HG03457 (cell line): ENCODE results near the gene SPAG17.

ENCODE experiments used
- ATAC-seq: cut with Tn5 transposase; IDR thresholded peaks from one replicate; pipeline ENCODE4 v1.9.1; 2021; ENCODE audit warnings: moderate number of reproducible peaks; ENCODE audit not compliant: unreplicated experiment

SPAG17 gene

DNA sequence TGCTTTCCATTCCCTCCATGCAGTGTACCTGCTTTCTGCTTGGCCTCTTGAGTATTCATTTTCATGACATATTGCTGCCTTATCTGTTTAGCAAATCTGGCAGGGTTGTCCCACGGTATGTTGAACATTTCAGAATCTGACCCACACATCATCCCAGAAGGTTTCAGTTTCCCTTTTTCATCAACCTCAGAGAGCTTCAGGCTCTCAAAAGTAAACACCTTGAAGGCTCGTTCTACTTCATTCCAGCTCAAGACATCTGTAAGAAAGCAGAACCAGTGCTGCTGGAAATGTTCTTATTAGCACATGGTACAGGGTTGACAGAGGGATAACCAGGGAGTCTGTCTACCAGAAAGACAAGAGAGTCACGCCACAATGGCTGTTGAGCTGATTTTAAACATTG lies 103.6 kb downstream of the SPAG17 start:
- peak; percentile 71 for ATAC-seq

DNA sequence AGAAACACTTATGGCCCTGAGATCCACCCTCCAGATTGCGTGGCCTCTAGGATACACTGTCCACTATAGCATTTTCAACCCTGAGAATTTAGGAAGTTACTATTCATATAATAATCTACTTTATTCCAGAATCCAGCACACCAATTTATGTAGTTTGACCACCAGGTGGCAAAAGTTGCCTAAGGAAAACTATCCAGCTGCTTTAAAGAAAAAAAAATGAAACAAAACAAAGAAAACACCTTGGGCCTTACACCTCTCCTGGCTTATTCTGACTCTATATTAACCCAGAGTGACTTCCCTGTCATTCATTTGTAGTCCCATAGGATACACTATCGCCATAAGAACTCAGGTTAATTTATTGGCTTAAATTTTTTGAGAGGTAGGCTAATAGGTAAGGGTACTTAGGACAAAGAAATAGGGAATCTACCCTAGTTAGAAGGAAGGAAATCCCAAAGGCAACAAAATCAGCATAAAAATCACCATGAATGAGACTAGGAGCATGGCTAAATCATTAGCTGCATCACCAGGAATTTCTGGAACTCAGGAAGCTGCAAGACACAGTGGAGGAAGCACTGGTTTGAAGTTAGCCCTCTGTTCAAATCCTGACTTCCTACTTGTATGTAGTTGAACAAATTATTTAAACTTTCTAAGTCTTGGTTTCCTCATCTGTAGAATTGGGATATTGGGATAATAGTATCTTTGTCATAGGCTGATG lies 107.5 kb downstream of the SPAG17 start:
- no peak for ATAC-seq

DNA sequence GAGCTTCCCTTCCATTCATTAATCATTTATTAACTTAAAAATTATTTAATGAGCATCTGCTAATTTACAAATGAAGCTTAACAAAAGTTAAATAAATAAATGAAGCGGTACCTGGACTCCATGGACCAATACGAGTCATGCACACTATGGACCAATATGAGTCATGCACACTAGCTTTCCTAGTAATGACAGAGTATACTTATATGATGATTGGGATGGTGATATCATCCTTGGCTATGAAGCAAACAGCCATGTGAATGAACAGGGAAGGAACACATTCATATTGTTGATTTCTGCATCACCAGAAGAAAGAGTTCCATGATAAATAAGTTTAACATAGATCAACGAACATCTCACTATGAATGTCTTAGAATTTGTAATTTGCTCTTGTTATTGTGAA lies 109.9 kb downstream of the SPAG17 start:
- no peak for ATAC-seq

DNA sequence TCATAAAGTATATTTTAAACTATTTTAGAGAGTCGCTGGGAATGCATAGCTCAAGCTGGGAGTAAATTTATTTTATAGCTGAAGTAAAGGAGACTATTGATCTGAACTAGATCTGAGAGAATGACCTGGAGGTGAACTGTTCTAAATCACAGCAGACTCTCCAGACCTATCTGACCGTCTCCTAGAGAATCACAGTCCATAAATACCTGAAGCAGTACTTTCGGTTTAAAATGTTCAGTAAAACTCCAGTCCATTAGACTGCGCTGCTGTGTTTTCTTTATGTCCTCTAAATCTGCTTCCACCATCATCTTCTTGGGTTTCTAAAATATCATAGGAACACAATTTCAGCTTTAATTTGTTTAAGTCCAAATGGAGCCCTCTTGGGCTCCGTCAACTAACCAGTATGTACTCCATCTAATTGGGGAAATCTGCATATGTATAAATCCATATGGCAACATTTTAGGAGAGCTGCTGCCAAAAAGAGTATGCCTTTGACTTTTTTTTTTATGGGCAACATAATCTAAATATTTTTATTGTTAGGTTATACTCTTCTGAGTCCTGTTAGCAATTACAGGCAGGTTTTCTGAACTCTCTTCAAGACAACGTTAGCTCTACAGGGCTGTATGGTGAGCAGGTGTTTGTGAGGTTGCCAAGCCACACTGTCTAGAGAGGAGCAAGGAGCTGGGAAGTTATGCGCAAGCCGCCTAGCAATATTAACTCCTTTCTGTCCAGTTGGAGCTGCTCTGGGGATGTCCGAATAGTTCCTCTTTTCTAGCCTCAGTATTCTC lies 111.2 kb downstream of the SPAG17 start:
- ATAC-seq = no peak

DNA sequence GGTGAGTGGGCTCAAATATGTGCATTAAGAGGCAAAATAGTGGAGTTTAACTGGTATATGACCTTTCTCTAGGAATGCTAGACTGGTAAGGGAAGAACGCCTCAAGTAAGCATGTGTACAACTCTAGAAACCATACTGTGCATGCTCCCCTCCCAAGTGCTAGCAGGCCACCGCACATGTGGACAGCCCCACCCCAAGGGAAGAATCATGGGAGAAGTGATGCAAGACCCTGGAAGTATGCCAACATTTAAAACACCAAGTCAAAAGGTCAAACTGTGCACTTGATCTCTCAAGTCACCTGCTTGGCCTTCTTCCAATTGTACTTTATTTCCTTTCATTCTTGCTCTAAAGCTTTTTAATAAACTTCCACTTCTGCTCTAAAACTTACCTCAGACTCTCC lies 135.0 kb downstream of the SPAG17 start:
- ATAC-seq = no peak

DNA sequence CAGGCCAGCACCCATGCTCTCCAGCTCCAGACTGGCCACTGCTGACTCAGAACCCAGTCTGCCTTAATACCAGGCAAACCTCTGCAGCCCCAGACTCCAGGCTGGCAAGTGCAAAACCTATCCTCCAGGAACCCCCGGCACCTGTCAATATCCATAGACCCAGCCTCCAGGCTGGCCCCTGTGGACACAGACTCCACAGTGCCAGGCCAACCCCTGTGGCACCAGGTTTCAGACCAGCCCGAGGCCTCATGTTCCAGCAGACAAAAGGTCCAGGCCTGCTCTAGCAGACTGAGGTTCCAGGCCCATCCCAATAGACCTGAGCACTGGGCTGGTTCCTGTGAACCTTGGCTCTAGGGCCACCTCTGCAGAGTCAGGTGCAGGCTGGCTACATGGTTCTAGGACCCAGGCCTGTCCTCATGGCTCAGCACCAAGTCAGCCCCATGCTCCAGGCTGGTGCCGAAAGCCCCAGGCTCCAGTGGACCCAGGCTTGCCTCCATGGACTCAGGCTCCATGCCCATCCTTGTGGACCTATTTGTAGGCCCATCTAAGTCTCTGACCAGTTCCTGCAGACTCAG lies 137.3 kb downstream of the SPAG17 start:
- no peak for ATAC-seq

DNA sequence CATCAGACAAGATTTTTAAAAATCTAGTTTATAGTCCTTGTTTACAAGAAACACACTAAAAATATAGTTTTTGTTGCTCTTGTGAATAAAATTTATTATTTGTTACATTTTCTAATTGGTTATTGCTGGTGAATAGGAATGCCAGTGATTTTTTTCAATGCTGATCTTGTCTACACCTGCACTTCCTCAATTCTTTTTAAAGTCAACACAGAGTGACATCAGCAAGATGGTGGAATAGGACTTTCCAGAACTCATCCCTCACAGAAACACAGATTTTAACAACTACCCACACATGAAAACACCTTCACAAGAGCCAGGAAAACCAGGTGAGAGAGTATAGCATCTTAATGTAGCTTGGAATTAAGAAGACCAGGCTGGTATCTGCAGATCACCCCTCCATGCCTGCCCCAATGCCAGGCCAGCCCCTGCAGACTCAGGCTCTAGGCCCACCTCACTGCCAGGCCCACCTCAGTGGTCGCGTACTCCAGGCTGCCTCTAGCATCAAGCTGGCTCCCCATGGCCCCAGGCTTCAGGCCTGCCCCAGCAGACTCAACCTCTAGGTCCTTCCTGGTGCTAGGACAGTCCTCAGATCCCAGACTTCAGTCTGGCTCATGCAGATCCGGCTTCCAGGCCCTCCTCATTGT lies 137.9 kb downstream of the SPAG17 start:
- no peak for ATAC-seq

DNA sequence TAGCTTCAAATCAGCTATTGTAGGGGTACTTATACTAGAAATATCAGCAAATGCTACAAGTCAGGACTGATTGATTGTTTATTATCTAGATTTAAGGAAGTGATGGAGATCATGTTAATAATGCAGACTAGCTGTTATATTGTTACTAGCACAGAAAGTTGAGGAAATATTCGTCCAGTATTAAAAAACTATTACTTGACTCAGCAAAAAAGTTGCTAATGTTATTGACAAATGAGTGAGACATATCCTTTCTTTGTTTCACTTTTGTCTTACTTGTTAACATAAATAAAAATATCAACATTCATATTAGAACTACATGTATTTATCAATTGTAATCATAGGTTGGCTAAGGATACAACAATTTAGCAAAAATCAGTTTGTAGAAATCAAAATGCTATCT lies 141.4 kb downstream of the SPAG17 start:
- ATAC-seq = no peak

DNA sequence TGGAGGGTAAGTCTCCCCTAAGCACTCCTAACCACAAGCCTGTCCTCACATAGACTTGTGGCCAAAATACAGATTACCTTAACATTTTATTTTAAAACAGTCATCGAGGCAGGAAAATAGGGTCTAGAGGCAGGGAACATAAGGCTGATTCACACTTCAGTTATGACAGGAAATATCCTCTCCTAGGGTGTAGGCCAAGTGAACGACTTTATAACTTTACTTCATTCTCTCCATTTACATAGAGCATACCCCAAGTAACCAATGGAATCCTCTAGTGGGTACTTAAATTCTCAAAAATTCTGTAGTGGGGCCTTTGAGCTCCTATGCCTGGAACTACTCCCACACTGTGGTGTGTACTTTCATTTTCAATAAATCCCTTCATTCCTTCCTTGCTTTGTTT lies 142.5 kb downstream of the SPAG17 start:
- no peak for ATAC-seq

DNA sequence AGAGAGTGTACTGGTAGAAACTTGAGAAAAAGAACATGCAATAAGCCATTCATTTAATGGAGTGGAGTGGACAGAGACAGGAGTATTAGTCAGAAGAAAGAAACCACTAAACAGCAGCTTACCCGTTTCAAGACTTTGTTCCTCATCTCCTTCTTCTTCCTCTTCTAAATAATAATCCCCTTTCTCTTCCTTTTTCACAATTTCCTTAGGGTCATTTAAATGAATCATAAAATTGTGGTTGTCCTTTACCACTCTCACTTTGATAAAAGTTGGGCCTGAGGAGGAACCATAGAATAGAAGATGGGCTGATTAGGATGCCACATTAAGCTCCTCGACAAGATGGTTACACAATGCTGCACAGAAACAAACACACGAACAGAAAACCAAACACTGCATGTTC lies 145.9 kb downstream of the SPAG17 start:
- no peak for ATAC-seq

DNA sequence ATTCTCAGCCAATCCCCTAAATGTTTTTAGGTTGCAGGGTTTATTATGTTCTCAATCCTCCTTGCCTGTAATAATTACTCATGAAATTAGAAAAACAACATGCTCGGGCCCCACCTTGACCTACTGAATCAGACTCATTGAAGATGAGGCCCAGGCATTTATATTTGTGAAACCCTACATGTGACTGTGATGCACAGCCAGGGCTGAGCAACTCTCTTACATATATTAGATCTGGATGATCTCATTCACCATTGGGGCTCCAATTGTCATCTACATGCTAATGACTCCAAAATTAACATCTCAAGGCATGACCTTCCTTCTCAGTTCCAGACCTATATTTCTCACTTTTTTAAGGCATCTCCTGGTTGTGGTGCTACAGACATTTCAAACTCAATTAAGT lies 152.1 kb downstream of the SPAG17 start:
- no peak for ATAC-seq

DNA sequence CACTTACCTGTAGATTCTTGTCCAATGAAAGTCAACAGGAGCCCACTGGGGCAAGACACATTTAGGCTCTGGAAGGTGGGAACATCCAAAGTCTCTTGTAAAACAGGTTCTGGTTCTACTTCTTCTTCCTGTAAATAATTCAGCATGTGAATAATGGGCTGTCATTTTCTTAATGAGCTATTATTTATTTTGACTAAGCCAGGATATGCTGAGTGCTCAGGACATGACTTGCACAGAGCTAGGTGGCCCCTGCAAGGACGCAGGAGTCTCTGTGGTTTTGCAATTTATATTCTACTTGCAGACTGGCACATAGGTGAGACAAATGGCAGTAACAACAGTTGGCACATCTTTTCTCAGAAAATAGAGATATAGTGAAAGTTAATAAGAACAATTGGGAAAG lies 156.8 kb downstream of the SPAG17 start:
- ATAC-seq = no peak

DNA sequence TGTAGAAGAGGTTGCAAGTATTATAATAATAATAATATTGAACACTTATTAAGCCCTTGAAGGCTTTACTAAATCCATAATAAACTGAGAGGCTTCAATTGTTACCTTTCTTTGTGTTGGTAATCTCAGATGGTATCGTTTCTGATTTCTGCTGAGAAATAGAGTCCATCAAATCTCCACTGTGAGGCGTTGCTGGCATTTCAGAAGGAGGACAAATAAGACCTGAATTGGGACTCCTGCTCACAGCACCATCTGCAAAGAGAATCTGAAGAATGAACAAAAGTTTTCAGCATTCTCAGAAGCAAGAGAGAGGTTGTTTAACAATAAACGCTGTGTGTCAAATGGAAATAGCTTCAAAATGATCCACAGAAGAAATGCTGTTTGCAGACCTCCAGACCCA lies 161.8 kb downstream of the SPAG17 start:
- no peak for ATAC-seq

DNA sequence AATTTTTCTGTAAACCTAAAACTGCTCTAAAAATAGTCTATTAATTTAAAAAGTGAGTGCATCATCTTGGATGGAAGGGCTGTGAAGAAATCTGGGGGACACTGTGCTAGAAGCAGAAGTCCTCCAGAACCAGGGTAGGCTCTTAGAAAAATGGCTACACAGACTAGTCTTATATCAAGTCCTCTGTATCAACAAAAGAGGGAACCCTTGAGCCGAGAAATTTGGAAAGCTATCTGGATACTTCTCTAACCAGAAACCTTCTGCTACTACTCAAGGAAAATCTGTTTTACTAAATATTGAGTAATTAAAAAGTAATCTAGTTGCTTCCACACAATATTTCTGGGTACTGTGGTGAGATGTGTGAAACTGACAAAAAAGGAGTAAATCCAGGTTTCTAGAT lies 163.4 kb downstream of the SPAG17 start:
- ATAC-seq = no peak

DNA sequence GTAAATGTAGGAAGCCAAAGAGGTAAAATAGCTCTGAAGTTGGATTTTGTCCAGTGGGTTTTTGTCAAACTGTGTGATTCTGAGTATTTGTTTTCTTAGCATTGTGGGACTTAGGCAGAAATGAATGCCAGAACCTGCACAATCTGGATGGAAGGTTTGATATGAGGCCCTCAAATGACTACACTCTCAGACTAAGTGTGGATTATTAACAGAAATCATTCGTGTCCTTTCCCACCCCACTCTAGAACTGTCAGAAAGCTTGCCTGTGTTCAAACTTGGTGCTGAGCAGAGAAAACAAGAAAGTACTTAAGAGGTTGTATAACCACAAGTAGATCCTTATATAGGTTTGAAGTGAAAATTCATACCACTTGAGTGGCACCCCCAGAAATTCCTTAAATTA lies 167.0 kb downstream of the SPAG17 start:
- no peak for ATAC-seq

DNA sequence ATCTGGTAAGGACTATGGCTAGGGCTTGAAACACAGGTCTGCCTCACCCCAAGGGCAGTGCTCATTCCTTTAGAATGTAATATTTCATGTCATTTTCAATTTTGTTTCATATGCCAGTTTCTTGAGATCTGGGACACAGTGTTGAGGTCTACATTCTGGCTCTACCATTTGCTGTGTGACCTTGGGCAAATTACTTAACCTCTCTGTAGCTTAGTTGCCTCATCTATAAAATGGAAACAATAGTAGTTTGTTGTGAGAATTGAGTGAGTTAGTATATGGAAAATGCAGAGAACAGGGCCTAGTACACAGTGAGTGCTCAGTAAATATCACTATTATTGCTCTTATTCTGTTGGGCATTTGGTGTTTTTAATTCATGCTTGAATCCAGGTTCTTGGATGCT lies 171.1 kb downstream of the SPAG17 start:
- no peak for ATAC-seq

DNA sequence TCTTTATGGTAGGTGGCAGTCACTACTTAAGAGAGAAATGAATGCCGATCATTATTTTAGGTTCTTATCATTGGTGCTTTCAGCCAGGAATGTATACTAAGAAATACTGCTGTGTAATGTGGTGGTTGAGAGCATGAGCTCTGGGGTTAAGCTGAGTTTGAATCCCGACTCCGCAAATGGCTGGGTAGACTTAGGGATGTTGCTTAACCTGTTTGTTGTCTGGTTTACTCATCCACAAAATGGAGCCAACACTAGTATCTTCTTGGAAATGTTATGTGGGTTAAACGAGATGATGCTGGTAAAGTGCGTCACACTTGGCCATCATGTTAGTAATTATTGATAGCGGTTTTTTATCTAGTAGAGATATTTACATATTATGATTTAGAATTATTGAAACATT lies 171.7 kb downstream of the SPAG17 start:
- no peak for ATAC-seq

DNA sequence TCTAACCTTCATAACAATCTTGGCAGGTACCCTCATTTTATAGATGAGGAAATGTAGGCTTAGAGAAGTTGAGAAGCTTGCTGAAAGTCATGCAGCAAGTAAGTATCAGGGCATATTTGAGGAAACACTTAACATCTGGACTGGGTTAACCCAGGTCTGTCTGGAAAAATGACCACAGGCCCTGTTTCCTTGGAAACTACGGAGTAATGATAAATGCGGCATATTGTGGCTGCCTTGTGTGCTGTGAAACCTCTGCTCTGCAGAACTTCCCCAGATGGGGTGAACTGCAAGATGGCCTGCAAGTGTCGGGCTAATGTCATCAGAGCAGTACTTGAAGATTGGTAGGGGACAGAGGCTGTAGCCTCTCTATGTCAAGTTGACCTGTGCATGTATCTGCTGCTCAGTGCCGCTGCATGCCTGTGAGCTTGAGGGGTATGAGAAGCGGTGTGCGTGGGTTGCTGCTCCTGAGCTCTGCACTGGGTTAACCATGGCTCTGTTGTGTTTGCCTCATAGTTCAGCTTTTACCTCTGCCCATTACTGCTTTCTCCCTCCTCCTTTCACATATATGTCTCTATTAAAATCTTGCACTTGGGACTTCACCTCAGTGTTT lies 172.4 kb downstream of the SPAG17 start:
- no peak for ATAC-seq

DNA sequence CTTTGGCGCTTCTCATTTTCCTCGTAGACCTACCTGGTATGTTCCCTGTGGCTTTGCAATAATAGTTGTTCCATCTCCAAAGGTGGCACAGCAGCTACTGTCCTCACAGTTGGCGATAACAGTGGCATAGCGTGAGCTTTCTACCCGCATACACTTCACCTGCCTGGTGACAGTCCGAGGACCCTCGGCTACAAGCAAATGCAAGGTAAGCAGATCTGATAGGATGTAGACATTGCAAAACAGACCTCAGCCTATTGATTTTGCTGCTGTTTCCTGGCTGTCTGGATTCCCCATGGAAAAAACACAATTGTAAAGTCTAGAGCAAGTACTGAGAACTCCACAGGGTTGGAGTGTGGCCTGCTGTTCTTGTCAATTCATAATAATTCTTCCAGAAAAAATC lies 177.0 kb downstream of the SPAG17 start:
- no peak for ATAC-seq

DNA sequence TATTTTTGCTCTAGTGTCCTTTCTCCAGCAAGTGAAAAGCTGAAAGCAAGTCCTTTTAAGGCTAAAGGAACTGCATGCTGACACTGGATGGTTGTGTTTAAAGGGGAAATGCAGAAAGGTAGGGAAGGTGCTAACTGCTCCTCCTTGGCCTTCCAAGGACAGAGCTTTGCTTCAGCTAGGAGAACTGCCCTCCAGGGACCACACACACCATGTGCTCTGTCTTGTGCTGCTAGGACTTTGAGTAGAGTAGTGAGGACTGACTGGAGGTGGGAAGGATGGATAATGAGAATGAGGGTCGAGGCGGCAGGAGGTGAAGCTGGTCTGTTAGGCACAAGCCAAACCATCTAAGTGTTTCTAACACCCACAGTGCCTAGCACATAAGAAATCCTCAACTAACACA lies 177.6 kb downstream of the SPAG17 start:
- no peak for ATAC-seq

DNA sequence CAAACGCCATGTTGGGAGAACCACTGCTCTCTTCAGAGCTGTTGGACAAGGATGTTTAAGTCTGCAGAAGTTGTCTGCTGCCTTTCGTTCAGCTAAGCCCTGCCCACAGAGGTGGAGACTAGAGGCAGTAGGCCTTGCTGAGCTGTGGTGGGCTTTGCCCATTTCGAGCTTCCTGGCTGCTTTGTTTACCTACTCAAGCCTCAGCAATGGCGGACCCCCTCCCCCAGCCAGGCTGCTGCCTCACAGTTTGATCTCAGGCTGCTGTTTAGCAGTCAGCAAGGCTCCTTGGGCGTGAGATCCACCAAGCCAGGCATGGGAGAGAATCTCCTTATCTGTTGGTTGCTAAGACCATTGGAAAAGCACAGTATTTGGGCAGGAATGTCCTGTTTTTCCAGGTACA lies 180.7 kb downstream of the SPAG17 start:
- ATAC-seq = no peak
